SK-N-SH (cell line): ENCODE results near the gene HAND2. TPM values are rescaled to one million over a fixed set of nuclear protein-coding genes. Genes with fewer than 3 reads are reported as not detected.

ENCODE experiments used
- CTCF ChIA-PET: fragments of 300-600, 350-600 bp; formaldehyde crosslinking; extraction: SDS; loops from one replicate; lab custom pipeline; 2021; lab: Yijun Ruan, JAX
- POLR2A ChIA-PET: fragments of 350-600 bp; sonication (Branson Sonifier 250); formaldehyde crosslinking; extraction: SDS; loops from one replicate; lab custom pipeline; 2020; ENCODE audit warnings: antibody characterized with exemption, inconsistent platforms; lab: Yijun Ruan, JAX
- DNase-seq: peaks from one replicate; pipeline ENCODE4 v3.0.0; 2012
- H2AFZ ChIP-seq: fragments of 200-600 bp; sonication (generic); 2 replicates; pipeline ENCODE4 v1.8.1; 2016; ENCODE audit warnings: antibody characterized with exemption, mild to moderate bottlenecking, low read depth
- H3F3A ChIP-seq: fragments of 200-600 bp; sonication (generic); replicated peaks from 2 replicates; pipeline ENCODE3; 2016; ENCODE audit warnings: antibody characterized with exemption, mild to moderate bottlenecking; ENCODE audit not compliant: insufficient read depth
- H3K27ac ChIP-seq, 2 experiments: fragments of 200-500 bp in 1 of 2; fragments of 200-600 bp in 1 of 2; sonication (Bioruptor generic) in 1 of 2; sonication (generic), shearing (Covaris generic) in 1 of 2; 2 replicates each; pipeline versions ENCODE4 v1.5.1 to v1.6.1; 2014 to 2016; ENCODE audit warnings: low read depth in 2 of 2, inconsistent platforms in 1 of 2, low read length in 1 of 2, mild to moderate bottlenecking in 1 of 2, mixed read lengths in 1 of 2
- H3K27me3 ChIP-seq: fragments of 200-600 bp; sonication (generic), shearing (Covaris generic); 2 replicates; pipeline ENCODE4 v1.6.1; 2016; ENCODE audit warnings: mixed run types; ENCODE audit not compliant: insufficient read depth
- H3K36me3 ChIP-seq, 2 experiments: fragments of 200-500 bp in 1 of 2; fragments of 200-600 bp in 1 of 2; sonication (Bioruptor generic) in 1 of 2; sonication (generic) in 1 of 2; replicated peaks in 1 of 2; 2 replicates each; pipeline versions ENCODE3 to v1.5.1; 2014 to 2016; ENCODE audit warnings: low read length in 1 of 2, mild to moderate bottlenecking in 1 of 2; ENCODE audit not compliant: insufficient read depth in 2 of 2, control insufficient read depth in 1 of 2
- H3K4me1 ChIP-seq, 2 experiments: fragments of 200-500 bp in 1 of 2; fragments of 200-600 bp in 1 of 2; sonication (Bioruptor generic) in 1 of 2; sonication (generic), shearing (Covaris generic) in 1 of 2; 2 replicates each; pipeline versions ENCODE4 v1.5.1 to v1.6.1; 2014 to 2016; ENCODE audit warnings: low read depth in 1 of 2, low read length in 1 of 2, mixed run types in 1 of 2; ENCODE audit not compliant: insufficient read depth in 2 of 2, control insufficient read depth in 1 of 2
- H3K4me2 ChIP-seq: fragments of 200-600 bp; sonication (generic), shearing (Covaris generic); 2 replicates; pipeline ENCODE4 v1.6.1; 2017; ENCODE audit warnings: mixed run types
- H3K4me3 ChIP-seq, 2 experiments: fragments of 200-500 bp in 1 of 2; fragments of 200-600 bp in 1 of 2; sonication (Bioruptor generic) in 1 of 2; sonication (generic), shearing (Covaris generic) in 1 of 2; 2 replicates each; pipeline versions ENCODE4 v1.5.1 to v1.8.1; 2014 to 2016; ENCODE audit warnings: low read depth in 2 of 2, inconsistent platforms in 1 of 2, low read length in 1 of 2, mild to moderate bottlenecking in 1 of 2, mixed read lengths in 1 of 2, moderate library complexity in 1 of 2
- H3K79me2 ChIP-seq: fragments of 200-600 bp; sonication (generic); 2 replicates; pipeline ENCODE4 v1.8.1; 2017; ENCODE audit warnings: mild to moderate bottlenecking; ENCODE audit not compliant: insufficient read depth
- H3K9ac ChIP-seq: fragments of 200-600 bp; sonication (generic); 2 replicates; pipeline ENCODE4 v1.6.1; 2017; ENCODE audit warnings: mixed run types
- H3K9me2 ChIP-seq: fragments of 200-600 bp; sonication (generic); 2 replicates; pipeline ENCODE4 v1.6.1; 2017; ENCODE audit warnings: mixed run types
- H3K9me3 ChIP-seq: fragments of 200-600 bp; sonication (generic); 2 replicates; pipeline ENCODE4 v1.6.1; 2017; ENCODE audit warnings: mixed run types, mild to moderate bottlenecking, moderate library complexity
- H4K20me1 ChIP-seq: fragments of 200-600 bp; sonication (generic); 2 replicates; pipeline ENCODE4 v1.6.1; 2017; ENCODE audit warnings: mild to moderate bottlenecking, mixed run types; ENCODE audit not compliant: insufficient read depth
- CHD2 ChIP-seq: fragments of 150-350 bp; IDR thresholded peaks from 2 replicates; pipeline ENCODE4 v1.6.1; 2018; ENCODE audit warnings: low read length; ENCODE audit not compliant: partially characterized antibody
- CTCF ChIP-seq: fragments of 200-600 bp; sonication (generic); IDR thresholded peaks from 2 replicates; pipeline ENCODE4 v1.6.1; 2017; ENCODE audit warnings: antibody characterized with exemption, mild to moderate bottlenecking, moderate library complexity
- ELF1 ChIP-seq: IDR thresholded peaks from 2 replicates; pipeline ENCODE4 v1.4.0; 2012
- EP300 ChIP-seq, 2 experiments: IDR thresholded peaks; 2 replicates each; pipeline versions ENCODE4 v1.4.0 to v1.6.1; 2012; ENCODE audit warnings: borderline replicate concordance in 1 of 2, low read depth in 1 of 2, low read length in 1 of 2
- FOSL2 ChIP-seq: IDR thresholded peaks from 2 replicates; pipeline ENCODE4 v1.4.0; 2012; ENCODE audit warnings: low read depth, mild to moderate bottlenecking, moderate library complexity, borderline replicate concordance
- FOXJ3 ChIP-seq: sonication (generic); formaldehyde crosslinking; IDR thresholded peaks from 2 replicates; pipeline ENCODE4 v1.5.1; 2020; ENCODE audit warnings: mild to moderate bottlenecking, missing genetic modification reagents
- FOXM1 ChIP-seq: IDR thresholded peaks from 2 replicates; pipeline ENCODE4 v1.4.0; 2012; ENCODE audit warnings: low read depth, mild to moderate bottlenecking
- GABPA ChIP-seq: IDR thresholded peaks from 2 replicates; pipeline ENCODE4 v1.4.0; 2012; ENCODE audit warnings: low read depth, mild to moderate bottlenecking
- IRF3 ChIP-seq: fragments of 150-350 bp; IDR thresholded peaks from 2 replicates; pipeline ENCODE4 v1.6.1; 2016; ENCODE audit warnings: mild to moderate bottlenecking, low read depth, low read length
- JUND ChIP-seq: IDR thresholded peaks from 2 replicates; pipeline ENCODE4 v1.4.0; 2012
- MAX ChIP-seq: IDR thresholded peaks from 2 replicates; pipeline ENCODE4 v1.4.0; 2012; ENCODE audit warnings: low read depth
- MEF2A ChIP-seq: IDR thresholded peaks from 2 replicates; pipeline ENCODE4 v1.4.0; 2012; ENCODE audit warnings: low read depth, borderline replicate concordance
- MXI1 ChIP-seq: IDR thresholded peaks from 2 replicates; pipeline ENCODE4 v1.6.1; 2012; ENCODE audit warnings: mild to moderate bottlenecking, low read depth, low read length, improper control_type of control experiment
- NFIC ChIP-seq: IDR thresholded peaks from 2 replicates; pipeline ENCODE4 v1.4.0; 2012; ENCODE audit warnings: borderline replicate concordance
- POLR2AphosphoS5 ChIP-seq: IDR thresholded peaks from 2 replicates; pipeline ENCODE4 v1.6.1; 2012; ENCODE audit warnings: low read depth, low read length
- RAD21 ChIP-seq: IDR thresholded peaks from 2 replicates; pipeline ENCODE4 v1.6.1; 2012; ENCODE audit warnings: mild to moderate bottlenecking, low read length
- RCOR1 ChIP-seq: fragments of 150-350 bp; IDR thresholded peaks from 2 replicates; pipeline ENCODE4 v1.6.1; 2017; ENCODE audit warnings: antibody characterized with exemption, low read length
- REST ChIP-seq: IDR thresholded peaks from 2 replicates; pipeline ENCODE4 v1.6.1; 2012; ENCODE audit warnings: mild to moderate bottlenecking, low read depth, low read length, moderate library complexity
- RFX5 ChIP-seq: IDR thresholded peaks from 2 replicates; pipeline ENCODE4 v1.6.1; 2012; ENCODE audit warnings: mild to moderate bottlenecking, improper control_type of control experiment, low read length
- RXRA ChIP-seq: IDR thresholded peaks from 2 replicates; pipeline ENCODE4 v1.4.0; 2012; ENCODE audit warnings: low read depth, mild to moderate bottlenecking, borderline replicate concordance
- SIN3A ChIP-seq: IDR thresholded peaks from 2 replicates; pipeline ENCODE4 v1.6.1; 2012; ENCODE audit warnings: low read depth, mild to moderate bottlenecking, low read length, moderate library complexity, borderline replicate concordance
- TAF1 ChIP-seq: IDR thresholded peaks from 2 replicates; pipeline ENCODE4 v1.6.1; 2012; ENCODE audit warnings: low read depth, mild to moderate bottlenecking, low read length, moderate library complexity, borderline replicate concordance
- TCF12 ChIP-seq: IDR thresholded peaks from 2 replicates; pipeline ENCODE4 v1.4.0; 2012
- TEAD4 ChIP-seq: IDR thresholded peaks from 2 replicates; pipeline ENCODE4 v1.4.0; 2012; ENCODE audit warnings: mild to moderate bottlenecking, borderline replicate concordance; ENCODE audit not compliant: insufficient read depth
- USF2 ChIP-seq: fragments of 150-350 bp; IDR thresholded peaks from 2 replicates; pipeline ENCODE4 v1.6.1; 2017; ENCODE audit warnings: antibody characterized with exemption, low read length, low read depth, borderline replicate concordance
- WGBS: methylation state at CpG from one replicate; pipeline ENCODE4 v1.1.6; 2017; ENCODE audit warnings: low lambda C conversion rate; 5-methylcytosine and 5-hydroxymethylcytosine counted together
- polyA plus RNA-seq, 3 experiments: library from polyadenylated mRNA; depleted of rRNA; stranded (reverse); fragments of >200 nt; gene quantifications; 2 replicates each; pipeline ENCODE4 v1.2.3, GENCODE V29; 2012

HAND2 gene
- polyA plus RNA-seq, 1 of the 3 experiments (the other 2 are of a cell fraction) = 106 TPM

GRCh38 chr4:173508386-173509035 is 21.5 kb downstream of the HAND2 start:
- CTCF ChIA-PET = interaction anchor here (0.6 to 3.6 kb wide), 8 partner anchors 9 to 705 kb away, joined by 3 to 13 read pairs (median 4); no protein-coding TSS in a partner anchor
- peak overlapping the region; percentile 66 to 69 for H3K4me3 ChIP-seq
- no peak for TF ChIP-seq TEAD4
- TF ChIP-seq JUND = no peak
- TF ChIP-seq RFX5 = no peak
- peak; percentile 47; the same call in 1 of the 2 replicates for TF ChIP-seq SIN3A
- TF ChIP-seq GABPA = no peak
- no peak for TF ChIP-seq IRF3
- TF ChIP-seq TCF12 = no peak; the same call in 1 of the 2 replicates
- TF ChIP-seq TAF1 = no peak
- peak; percentile 72 for TF ChIP-seq MXI1
- TF ChIP-seq FOSL2 = no peak
- no peak for TF ChIP-seq ELF1
- TF ChIP-seq CHD2 = no peak
- no peak for TF ChIP-seq FOXJ3 (CRISPR knock-in tag)
- no peak for TF ChIP-seq NFIC
- peak; percentile 80 for TF ChIP-seq MAX
- TF ChIP-seq EP300 (IDR thresholded peaks at IDR 0.05; ENCODE audit: borderline replicate concordance in 1 of 2, low read depth in 1 of 2, low read length in 1 of 2) = no peak
- TF ChIP-seq CTCF = no peak
- no peak for TF ChIP-seq USF2
- TF ChIP-seq RAD21 = no peak
- 0 out of 2 replicates have a peak, but pooled peaks have one; percentile 10 for TF ChIP-seq REST
- no peak for TF ChIP-seq MEF2A
- peak; percentile 43 for TF ChIP-seq POLR2AphosphoS5
- no peak for TF ChIP-seq RCOR1
- TF ChIP-seq FOXM1 = no peak
- TF ChIP-seq RXRA = 0 out of 2 replicates have a peak, but pooled peaks have one; percentile 14

More at GRCh38 chr4:173508386-173509035, 21.5 kb downstream of the HAND2 start:
- H3K27me3 ChIP-seq = no peaks in the 10 kb centered on the region
- peaks cover 12 to 51% of the 10 kb centered on the region in 2 experiments; a peak in 3 of 4 replicates for H3K4me1 ChIP-seq
- peak overlapping the region; percentile 78 for H3K9ac ChIP-seq
- peak overlapping the region; percentile 92 for H3K4me2 ChIP-seq
- no peaks in the 10 kb centered on the region for H4K20me1 ChIP-seq
- H3K27ac ChIP-seq = peak overlapping the region; percentile 82 to 99
- WGBS = 24% methylated on average over 27 of the region's 34 CpGs
- H3K36me3 ChIP-seq = peaks cover 5 to 6% of the 10 kb centered on the region in 2 experiments
- H3K79me2 ChIP-seq = peaks cover 30% of the 10 kb centered on the region
- peak overlapping the region; percentile 61 for H2AFZ ChIP-seq
- peak; percentile 55 for DNase-seq
- no peaks in the 10 kb centered on the region for H3K9me3 ChIP-seq
- peaks cover 31% of the 10 kb centered on the region for H3F3A ChIP-seq
- H3K9me2 ChIP-seq = no peaks in the 10 kb centered on the region
- POLR2A ChIA-PET = interaction anchor here (0.5 to 9.7 kb wide), 22 partner anchors 12 to 755 kb away, joined by 3 to 91 read pairs (median 4); partner anchors contain the start of genes HAND2 and HMGB2
